Endothelial cell (in vitro differentiated cells): ENCODE measurements around the gene ITPRID2. TPM values are rescaled to one million over a fixed set of nuclear protein-coding genes. Genes with fewer than 3 reads are reported as not detected.

Source experiments
- DNase-seq: peaks from one replicate; pipeline ENCODE4 v3.0.0; 2021; ENCODE audit warnings: low spot score
- H3K27ac Mint-ChIP-seq: one replicate; pipeline ENCODE4 v1.8.0; 2021; ENCODE audit warnings: mixed read lengths, inconsistent platforms; ENCODE audit not compliant: unreplicated experiment
- H3K27me3 Mint-ChIP-seq: one replicate; pipeline ENCODE4 v1.8.0; 2021; ENCODE audit warnings: mild to moderate bottlenecking, moderate library complexity, mixed read lengths, inconsistent platforms; ENCODE audit not compliant: unreplicated experiment
- H3K36me3 Mint-ChIP-seq: one replicate; pipeline ENCODE4 v1.8.0; 2021; ENCODE audit warnings: mild to moderate bottlenecking, low read depth, mixed read lengths, inconsistent platforms; ENCODE audit not compliant: unreplicated experiment
- H3K4me1 Mint-ChIP-seq: one replicate; pipeline ENCODE4 v1.8.0; 2021; ENCODE audit warnings: mild to moderate bottlenecking, mixed read lengths, inconsistent platforms; ENCODE audit not compliant: unreplicated experiment
- H3K4me3 Mint-ChIP-seq: one replicate; pipeline ENCODE4 v1.8.0; 2021; ENCODE audit warnings: mild to moderate bottlenecking, mixed read lengths, inconsistent platforms; ENCODE audit not compliant: unreplicated experiment
- H3K9me3 Mint-ChIP-seq: one replicate; pipeline ENCODE4 v1.8.0; 2021; ENCODE audit warnings: mixed read lengths, inconsistent platforms; ENCODE audit not compliant: unreplicated experiment
- total RNA-seq: library from RNA; stranded (reverse); fragmentation: NEBNext Ultra II Directional; extraction: Animal tissue kit (Norgen Biotek cat#: 25700); gene quantifications from one replicate; pipeline ENCODE4 v1.2.1, GENCODE V29; 2021; ENCODE audit not compliant: unreplicated experiment
- TF ChIP-seq, protein P1 (sequence below): fragments of 200-600 bp; sonication (generic); IDR thresholded peaks from one replicate; pipeline ENCODE4 v1.5.0; 2021; ENCODE audit warnings: antibody characterized with exemption; ENCODE audit not compliant: unreplicated experiment

ITPRID2 gene
- total RNA-seq, 1 donor from 2014 or later, result 76.6 TPM

DNA sequence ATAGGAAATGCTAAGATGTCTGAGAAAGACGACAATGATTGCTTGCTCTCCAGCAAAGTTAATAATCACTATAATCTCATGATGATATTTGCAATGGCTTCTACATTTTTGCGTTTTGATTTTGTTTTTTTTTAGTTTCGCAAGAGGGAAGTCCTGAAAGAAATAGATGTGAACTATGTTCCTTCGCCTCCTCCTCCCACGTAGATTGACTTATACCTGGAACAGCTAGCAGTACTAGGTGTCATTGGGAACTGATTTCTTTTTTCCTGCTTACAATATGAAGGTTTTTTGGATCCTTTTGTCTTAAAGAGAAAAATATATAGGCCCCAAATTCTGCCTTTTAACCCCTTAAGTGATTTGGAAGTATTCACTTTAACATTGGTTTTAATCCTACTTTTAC lies 26.7 kb downstream of the ITPRID2 start:
- TF ChIP-seq, protein P1, sequence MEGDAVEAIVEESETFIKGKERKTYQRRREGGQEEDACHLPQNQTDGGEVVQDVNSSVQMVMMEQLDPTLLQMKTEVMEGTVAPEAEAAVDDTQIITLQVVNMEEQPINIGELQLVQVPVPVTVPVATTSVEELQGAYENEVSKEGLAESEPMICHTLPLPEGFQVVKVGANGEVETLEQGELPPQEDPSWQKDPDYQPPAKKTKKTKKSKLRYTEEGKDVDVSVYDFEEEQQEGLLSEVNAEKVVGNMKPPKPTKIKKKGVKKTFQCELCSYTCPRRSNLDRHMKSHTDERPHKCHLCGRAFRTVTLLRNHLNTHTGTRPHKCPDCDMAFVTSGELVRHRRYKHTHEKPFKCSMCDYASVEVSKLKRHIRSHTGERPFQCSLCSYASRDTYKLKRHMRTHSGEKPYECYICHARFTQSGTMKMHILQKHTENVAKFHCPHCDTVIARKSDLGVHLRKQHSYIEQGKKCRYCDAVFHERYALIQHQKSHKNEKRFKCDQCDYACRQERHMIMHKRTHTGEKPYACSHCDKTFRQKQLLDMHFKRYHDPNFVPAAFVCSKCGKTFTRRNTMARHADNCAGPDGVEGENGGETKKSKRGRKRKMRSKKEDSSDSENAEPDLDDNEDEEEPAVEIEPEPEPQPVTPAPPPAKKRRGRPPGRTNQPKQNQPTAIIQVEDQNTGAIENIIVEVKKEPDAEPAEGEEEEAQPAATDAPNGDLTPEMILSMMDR, result no peak
- H3K4me3 Mint-ChIP-seq, result no peak overlapping the region
- DNase-seq, result no peak
- H3K27me3 Mint-ChIP-seq, result no peaks in the 10 kb centered on the region
- H3K36me3 Mint-ChIP-seq, result peaks cover 27% of the 10 kb centered on the region
- peaks cover 6% of the 10 kb centered on the region for H3K4me1 Mint-ChIP-seq
- H3K9me3 Mint-ChIP-seq, result no peaks in the 10 kb centered on the region
- no peak overlapping the region for H3K27ac Mint-ChIP-seq

DNA sequence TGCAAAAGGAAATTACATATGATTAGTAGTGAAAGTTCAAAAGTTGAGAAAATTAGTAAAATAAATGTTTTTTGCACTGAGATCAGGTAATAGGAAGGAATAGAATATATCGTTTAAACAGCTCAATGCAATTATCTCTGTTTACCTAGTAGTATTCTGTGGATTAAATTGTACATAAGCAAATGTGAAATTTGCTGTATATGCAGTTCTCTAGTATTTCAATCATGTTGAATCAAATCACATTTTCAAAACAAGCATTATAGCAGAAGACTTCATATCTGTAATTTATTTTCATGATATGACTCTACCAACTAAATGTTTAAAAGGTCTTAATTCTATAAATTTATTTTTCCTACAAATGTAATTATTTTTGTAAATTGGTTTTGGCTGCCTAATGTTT lies 31.6 kb downstream of the ITPRID2 start:
- H3K4me1 Mint-ChIP-seq, result no peaks in the 10 kb centered on the region
- H3K27ac Mint-ChIP-seq, result no peak overlapping the region

DNA sequence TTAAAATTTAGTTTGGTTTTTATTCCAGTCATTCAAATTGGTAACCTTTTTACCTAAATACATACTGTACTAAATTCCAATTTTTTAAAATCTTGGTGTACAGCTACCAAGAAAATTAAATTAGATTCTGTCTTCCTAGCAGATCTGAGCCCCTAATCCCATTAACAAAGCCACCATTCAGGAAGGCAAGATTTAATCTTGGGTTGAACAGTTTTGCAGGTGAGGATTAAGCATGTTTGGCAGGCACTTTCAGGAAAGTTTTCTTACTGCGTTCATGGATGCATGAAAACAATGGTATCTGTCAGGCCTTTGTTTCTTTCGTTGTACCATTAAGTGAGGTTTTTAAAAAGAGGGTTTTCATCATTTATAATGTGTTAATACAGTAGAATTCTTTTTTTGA lies 32.8 kb downstream of the ITPRID2 start:
- H3K27ac Mint-ChIP-seq, result no peak overlapping the region
- H3K4me3 Mint-ChIP-seq, result no peak overlapping the region
- H3K9me3 Mint-ChIP-seq, result no peaks in the 10 kb centered on the region
- no peak for DNase-seq
- TF ChIP-seq, protein P1, result no peak
- H3K27me3 Mint-ChIP-seq, result no peaks in the 10 kb centered on the region
- no peaks in the 10 kb centered on the region for H3K4me1 Mint-ChIP-seq
- H3K36me3 Mint-ChIP-seq, result peaks cover 7% of the 10 kb centered on the region

More for the DNA sequence above, 31.6 kb downstream of the ITPRID2 start:
- no peaks in the 10 kb centered on the region for H3K9me3 Mint-ChIP-seq
- H3K36me3 Mint-ChIP-seq, result peaks cover 7% of the 10 kb centered on the region
- DNase-seq, result no peak
- H3K27me3 Mint-ChIP-seq, result no peaks in the 10 kb centered on the region
- TF ChIP-seq, protein P1, result no peak
- no peak overlapping the region for H3K4me3 Mint-ChIP-seq

DNA sequence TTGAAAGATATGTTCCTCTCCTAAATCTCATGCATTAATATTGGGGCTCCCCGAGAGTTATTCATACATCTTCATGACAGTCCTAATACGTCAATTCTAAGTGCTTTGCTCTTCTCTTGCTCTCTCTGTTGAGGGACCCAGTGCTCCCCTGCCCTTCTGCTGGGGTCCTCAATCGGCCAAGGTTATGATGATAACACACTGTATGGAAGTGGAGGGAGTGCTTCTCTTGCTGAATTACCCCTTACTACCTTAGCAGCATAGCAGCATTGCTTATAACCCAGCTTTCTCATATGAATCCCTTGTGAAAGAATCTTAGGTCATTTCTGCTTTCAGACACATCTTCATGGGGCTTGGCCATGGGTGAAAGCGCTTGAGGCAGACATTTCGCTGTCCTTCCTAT lies 43.2 kb downstream of the ITPRID2 start:
- H3K27ac Mint-ChIP-seq, result no peak overlapping the region
- TF ChIP-seq, protein P1, result no peak
- H3K27me3 Mint-ChIP-seq, result no peaks in the 10 kb centered on the region
- no peaks in the 10 kb centered on the region for H3K9me3 Mint-ChIP-seq
- peaks cover 3% of the 10 kb centered on the region for H3K4me1 Mint-ChIP-seq
- H3K36me3 Mint-ChIP-seq, result peaks cover 4% of the 10 kb centered on the region
- no peak for DNase-seq
- no peak overlapping the region for H3K4me3 Mint-ChIP-seq

DNA sequence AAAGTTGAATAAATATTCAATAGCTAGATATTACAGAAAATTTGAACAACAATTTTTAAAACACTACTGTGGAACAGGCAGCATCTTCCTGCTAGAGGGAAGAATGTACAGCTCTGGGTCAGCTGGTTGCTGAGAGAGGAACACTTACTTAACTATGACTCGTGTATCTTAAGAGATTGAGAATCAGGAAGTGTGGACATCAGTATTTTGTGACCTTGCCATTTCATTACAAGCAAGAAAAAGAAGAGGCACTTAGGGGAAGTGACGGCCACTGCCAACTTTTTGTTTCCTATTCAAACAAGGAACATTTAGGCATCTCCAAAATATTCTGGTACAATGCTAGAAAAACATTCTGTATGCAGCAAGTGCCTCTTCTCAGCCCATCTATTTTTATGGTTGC lies 45.9 kb downstream of the ITPRID2 start:
- peaks cover 3% of the 10 kb centered on the region for H3K4me1 Mint-ChIP-seq
- TF ChIP-seq, protein P1, result no peak
- H3K9me3 Mint-ChIP-seq, result no peaks in the 10 kb centered on the region
- no peak overlapping the region for H3K4me3 Mint-ChIP-seq
- no peaks in the 10 kb centered on the region for H3K27me3 Mint-ChIP-seq
- H3K27ac Mint-ChIP-seq, result no peak overlapping the region
- H3K36me3 Mint-ChIP-seq, result no peaks in the 10 kb centered on the region
- no peak for DNase-seq
